HEK293 (cell line): Measurements from ENCODE around the gene BCL11B.

Experiments used
- KLF7 ChIP-seq: fragments of 450-650 bp; formaldehyde crosslinking; IDR thresholded peaks from 2 replicates; pipeline ENCODE4 v1.5.1; 2016; ENCODE audit warnings: missing biosample characterization, missing genetic modification characterization, borderline replicate concordance
- REPIN1 ChIP-seq: fragments of 450-650 bp; formaldehyde crosslinking; IDR thresholded peaks from 2 replicates; pipeline ENCODE4 v1.5.1; 2017; ENCODE audit warnings: missing biosample characterization, missing genetic modification characterization, low read depth
- ZBTB20 ChIP-seq: fragments of 450-650 bp; formaldehyde crosslinking; IDR thresholded peaks from 2 replicates; pipeline ENCODE4 v1.5.1; 2016; ENCODE audit warnings: missing biosample characterization, missing genetic modification characterization
- ZNF175 ChIP-seq: fragments of 450-650 bp; formaldehyde crosslinking; IDR thresholded peaks from 2 replicates; pipeline ENCODE4 v1.5.1; 2016; ENCODE audit warnings: missing biosample characterization, missing genetic modification characterization
- ZNF324 ChIP-seq: fragments of 450-650 bp; formaldehyde crosslinking; IDR thresholded peaks from 2 replicates; pipeline ENCODE4 v1.5.1; 2016; ENCODE audit warnings: missing biosample characterization, missing genetic modification characterization
- ZNF501 ChIP-seq: fragments of 450-650 bp; formaldehyde crosslinking; IDR thresholded peaks from 2 replicates; pipeline ENCODE4 v1.5.1; 2016; ENCODE audit warnings: missing biosample characterization, missing genetic modification characterization
- TF ChIP-seq, protein P1 (sequence below): fragments of 450-650 bp; formaldehyde crosslinking; IDR thresholded peaks from 2 replicates; pipeline ENCODE4; 2016; ENCODE audit warnings: missing biosample characterization, missing genetic modification characterization

DNA sequence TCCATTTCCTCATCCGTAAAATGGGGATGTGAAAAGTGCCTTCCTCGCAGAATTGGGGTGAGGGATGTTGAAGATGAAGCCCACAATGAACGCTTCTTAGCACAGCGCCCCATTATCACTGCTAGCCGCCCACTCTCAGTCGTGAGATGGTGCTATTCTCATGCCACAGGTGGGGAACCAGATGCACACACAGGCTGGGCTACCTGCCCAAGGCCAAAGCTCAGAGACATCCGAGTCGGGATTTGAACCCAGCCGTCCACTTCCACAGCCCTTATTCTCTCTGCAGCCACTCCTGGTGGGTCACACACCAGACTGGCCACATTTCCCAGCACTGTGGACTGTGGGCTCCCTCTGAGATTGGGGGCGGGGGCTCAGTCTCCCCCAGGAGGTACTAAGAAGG is 55.8 kb downstream of the BCL11B start:
- no peak for TF ChIP-seq ZNF501 (tag by site-specific recombination)
- TF ChIP-seq KLF7 (tag by site-specific recombination) = no peak
- TF ChIP-seq ZNF324 (tag by site-specific recombination) = no peak
- TF ChIP-seq, protein P1, sequence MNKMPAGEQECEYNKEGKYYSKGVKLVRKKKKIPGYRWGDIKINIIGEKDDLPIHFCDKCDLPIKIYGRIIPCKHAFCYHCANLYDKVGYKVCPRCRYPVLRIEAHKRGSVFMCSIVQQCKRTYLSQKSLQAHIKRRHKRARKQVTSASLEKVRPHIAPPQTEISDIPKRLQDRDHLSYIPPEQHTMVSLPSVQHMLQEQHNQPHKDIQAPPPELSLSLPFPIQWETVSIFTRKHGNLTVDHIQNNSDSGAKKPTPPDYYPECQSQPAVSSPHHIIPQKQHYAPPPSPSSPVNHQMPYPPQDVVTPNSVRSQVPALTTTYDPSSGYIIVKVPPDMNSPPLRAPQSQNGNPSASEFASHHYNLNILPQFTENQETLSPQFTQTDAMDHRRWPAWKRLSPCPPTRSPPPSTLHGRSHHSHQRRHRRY (tag by site-specific recombination) = no peak
- no peak for TF ChIP-seq ZNF175 (tag by site-specific recombination)
- TF ChIP-seq REPIN1 = no peak
- no peak for TF ChIP-seq ZBTB20
